Keratinocyte (primary cell): ENCODE measurements around the gene SLC19A1.

Experiments used
- EZH2 ChIP-seq: IDR thresholded peaks from one replicate; pipeline ENCODE4 v1.6.1; 2012; ENCODE audit warnings: inconsistent platforms, mild to moderate bottlenecking, low read length, moderate library complexity
- TF ChIP-seq, protein P1 (sequence below), 3 experiments: IDR thresholded peaks in 1 of 3; conservative IDR thresholded peaks in 1 of 3; optimal IDR thresholded peaks in 1 of 3; 2 replicates in 2 of 3; 3 replicates in 1 of 3; pipeline versions ENCODE3 to v1.5.1; 2011; ENCODE audit warnings: low read length in 3 of 3, mild to moderate bottlenecking in 3 of 3, moderate library complexity in 2 of 3, control low read depth in 1 of 3, inconsistent platforms in 1 of 3; ENCODE audit not compliant: insufficient read depth in 2 of 3; ENCODE audit errors: extremely low read depth in 1 of 3

- TF ChIP-seq, protein P1, sequence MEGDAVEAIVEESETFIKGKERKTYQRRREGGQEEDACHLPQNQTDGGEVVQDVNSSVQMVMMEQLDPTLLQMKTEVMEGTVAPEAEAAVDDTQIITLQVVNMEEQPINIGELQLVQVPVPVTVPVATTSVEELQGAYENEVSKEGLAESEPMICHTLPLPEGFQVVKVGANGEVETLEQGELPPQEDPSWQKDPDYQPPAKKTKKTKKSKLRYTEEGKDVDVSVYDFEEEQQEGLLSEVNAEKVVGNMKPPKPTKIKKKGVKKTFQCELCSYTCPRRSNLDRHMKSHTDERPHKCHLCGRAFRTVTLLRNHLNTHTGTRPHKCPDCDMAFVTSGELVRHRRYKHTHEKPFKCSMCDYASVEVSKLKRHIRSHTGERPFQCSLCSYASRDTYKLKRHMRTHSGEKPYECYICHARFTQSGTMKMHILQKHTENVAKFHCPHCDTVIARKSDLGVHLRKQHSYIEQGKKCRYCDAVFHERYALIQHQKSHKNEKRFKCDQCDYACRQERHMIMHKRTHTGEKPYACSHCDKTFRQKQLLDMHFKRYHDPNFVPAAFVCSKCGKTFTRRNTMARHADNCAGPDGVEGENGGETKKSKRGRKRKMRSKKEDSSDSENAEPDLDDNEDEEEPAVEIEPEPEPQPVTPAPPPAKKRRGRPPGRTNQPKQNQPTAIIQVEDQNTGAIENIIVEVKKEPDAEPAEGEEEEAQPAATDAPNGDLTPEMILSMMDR (optimal IDR thresholded peaks at IDR 0.05 in 1 of 3, IDR thresholded peaks at IDR 0.05 in 1 of 3, conservative IDR thresholded peaks at IDR 0.05 in 1 of 3; ENCODE audit: extremely low read depth in 1 of 3, insufficient read depth in 2 of 3, low read length in 3 of 3), result no peak
- no peak for TF ChIP-seq EZH2
These were observed 31.9 kb upstream of the SLC19A1 start for GRCh38 chr21:45574081-45574501.
